GM21367 (cell line): ENCODE data around the gene DCST1.

ENCODE experiments used
- ATAC-seq: cut with Tn5 transposase; IDR thresholded peaks from one replicate; pipeline ENCODE4 v1.9.1; 2021; ENCODE audit not compliant: unreplicated experiment

The DCST1 gene

DNA sequence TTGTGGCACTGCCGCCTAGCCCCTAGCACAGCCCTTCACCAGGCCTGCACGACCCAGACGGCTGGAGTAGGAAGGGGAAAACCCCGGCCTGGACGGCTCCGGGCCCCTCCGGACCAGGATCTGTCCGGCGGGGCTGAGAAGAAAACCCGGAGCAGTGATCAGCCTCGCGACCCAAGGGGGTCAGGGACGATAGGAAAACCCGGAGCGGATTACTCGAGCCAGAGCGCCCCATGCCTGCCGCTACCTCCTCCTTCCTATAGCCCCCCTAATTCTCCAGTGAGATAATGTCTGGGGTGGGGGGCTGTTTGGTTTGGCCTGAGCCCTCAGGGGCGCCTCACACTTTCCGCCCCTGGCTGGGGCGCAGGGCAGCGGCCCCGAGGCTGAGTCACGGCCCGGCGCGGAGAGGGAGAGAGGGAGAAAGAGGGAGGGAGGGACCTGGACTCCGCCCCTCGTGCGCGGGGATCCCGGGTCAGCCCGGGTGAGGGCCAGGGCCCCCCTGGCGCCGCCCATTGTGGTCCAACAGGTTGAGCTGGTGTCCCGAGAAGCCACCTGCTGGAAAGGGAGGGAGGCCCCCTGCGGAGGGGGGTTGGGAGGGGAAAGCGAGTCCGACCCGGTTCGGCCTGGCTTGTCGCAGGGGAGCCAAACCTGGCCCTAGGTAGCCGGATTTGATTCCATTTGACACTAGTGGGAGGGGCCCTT lies 32.7 kb upstream of the DCST1 start:
- ATAC-seq: peak; percentile 24

DNA sequence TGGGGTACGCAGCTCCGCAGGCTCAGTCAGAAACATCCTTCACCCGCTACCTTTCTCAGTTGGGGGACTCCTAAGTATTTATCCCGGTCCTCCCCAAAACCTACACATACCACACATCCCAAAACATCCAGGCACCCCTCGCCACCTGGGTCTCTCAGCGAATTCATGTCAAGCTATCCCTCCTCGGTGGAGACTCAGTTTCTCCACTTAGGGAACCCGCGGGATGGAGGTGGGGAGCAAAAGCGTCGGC lies 32.3 kb upstream of the DCST1 start:
- ATAC-seq: no peak

DNA sequence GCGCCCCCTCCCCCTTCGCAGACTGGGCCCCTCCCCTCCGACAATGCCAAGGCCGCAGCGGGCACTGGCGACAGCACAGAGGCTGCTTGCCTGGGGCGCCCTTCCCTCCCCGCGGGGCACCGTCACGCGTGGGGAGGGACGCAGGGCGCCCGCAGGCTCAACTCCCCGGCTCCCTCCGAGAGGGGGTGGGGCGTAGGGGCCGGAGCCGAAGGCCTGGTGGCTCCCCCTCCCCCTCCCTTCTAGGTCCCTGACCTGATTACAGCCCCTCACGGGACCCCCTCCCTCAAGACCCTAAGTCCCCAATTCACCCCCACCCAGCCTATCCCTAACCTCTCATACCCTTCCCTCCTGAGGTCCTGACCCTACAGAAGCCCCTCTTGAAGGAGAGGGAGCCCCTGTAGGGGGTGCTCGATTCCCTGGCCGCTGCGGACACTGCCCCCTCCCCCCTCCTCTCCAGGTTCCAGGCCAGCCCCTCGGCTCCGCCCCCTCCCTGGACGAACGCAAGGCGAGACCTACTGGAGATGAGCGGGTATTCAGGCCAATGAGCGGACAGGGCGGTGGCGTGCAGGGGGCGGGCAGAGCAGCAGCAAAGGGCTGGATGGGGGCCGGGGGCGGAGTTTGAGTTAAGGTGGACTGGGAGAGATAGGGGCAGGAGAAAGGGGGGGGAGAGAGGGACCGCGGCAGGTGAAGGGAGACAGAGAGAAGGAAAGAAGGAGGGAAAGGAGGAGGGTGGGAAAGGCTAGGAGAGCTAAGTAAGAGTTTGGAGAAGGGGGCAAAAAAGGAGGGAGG lies 31.8 kb upstream of the DCST1 start:
- ATAC-seq: peak; percentile 33

DNA sequence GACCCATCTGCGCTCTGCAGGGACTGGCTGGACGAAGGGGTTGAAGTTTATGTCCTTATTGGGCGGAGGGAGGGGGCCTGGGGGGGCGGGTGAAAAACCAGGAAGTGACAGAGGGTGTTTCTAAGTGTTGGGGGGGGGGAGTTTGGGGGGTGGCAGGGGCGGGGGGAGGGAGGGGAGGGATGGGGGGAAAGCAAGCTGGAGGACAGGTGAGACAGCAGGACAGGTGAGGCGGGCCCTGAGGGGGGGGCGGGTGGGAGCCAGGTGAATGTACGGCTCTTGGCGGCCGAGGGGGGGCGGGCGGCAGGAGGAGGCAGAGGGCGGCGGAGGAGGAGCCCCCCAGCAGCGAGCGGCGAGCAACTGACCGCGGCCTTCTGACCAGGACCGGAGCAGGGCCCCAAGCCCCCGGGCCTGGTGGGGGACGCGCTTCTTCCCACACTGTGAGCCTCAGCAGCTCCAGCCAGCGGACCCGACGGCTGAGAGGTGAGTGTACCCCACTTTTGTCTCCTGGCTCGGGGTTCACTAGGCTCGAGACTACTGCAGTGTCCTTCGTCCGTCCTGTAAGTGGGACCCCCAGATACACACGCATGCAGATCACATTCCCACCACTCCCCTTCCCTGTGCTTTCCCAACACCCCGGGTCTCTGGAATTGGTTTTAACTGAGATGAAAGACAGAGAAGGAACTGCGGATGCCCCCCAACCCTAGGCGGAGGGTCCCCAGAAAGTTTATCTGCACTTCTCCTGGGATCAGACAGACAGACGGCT lies 31.0 kb upstream of the DCST1 start, which contains the start of gene ZBTB7B:
ZBTB7B (plus strand) TSS at position 339 of the 763 bp plus-strand sequence. CDS start 11,859 bp downstream, outside the sequence.
- ATAC-seq: no peak

DNA sequence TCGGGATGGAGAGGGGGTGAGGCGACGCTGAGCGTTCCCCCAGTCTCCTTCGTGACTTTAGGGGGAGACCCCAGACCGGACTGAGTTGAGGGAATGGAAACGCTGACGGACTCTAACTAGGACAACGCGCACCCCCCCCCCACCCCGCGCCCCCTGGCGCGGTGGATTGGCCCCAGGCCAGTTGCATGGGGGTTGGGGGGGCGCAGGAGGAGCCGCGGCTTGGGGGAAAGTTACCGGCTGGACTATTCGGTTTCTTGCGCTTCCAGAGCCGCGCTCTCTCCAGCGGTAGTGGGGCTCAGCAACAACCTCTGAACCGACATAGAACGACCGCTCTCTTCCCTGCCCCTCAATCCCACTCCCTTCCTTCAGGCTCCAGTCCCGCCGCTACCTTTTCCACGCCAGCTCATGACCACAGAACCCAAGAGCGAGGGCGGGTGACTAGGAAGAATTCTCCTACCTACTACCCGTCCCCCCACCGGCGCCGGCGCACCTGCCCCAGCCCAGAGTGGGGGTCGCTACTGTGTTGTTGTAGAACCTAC lies 30.3 kb upstream of the DCST1 start:
- no peak for ATAC-seq

DNA sequence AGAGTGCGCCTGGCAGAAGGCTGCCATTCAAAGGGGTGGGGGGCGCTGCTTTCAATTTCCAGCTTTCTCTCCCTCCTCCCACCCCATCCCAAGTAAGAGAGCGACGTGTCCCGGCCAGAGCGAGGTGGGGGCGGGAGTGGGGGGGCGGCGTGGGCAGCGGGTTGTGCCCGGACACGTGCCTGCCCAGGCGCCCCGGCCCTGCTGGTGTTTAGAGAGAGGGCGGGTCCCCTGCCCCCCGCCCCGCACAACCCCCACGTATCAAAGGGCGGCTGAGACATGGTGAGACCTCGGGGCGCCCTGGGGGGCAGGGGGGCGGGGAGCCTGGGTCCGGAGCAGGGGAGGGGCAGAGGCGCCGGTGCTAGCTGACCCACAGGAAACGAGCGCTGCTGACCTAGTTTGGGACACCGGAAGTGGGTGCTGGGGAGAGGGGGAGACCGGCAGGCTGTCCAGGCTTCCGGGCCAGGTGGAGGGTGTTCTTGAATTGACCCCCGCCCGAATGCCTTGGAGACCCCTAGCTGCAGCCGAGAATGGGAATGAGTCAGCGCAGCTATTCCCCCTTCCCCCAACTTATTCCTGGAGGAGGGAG lies 29.8 kb upstream of the DCST1 start:
- no peak for ATAC-seq

GRCh38 chr1:155004352-155005075 lies 29.1 kb upstream of the DCST1 start:
- ATAC-seq: no peak

GRCh38 chr1:155005076-155006011 lies 28.3 kb upstream of the DCST1 start:
- no peak for ATAC-seq

- no peak for ATAC-seq
Observed at GRCh38 chr1:155006601-155007101, 27.0 kb upstream of the DCST1 start.

DNA sequence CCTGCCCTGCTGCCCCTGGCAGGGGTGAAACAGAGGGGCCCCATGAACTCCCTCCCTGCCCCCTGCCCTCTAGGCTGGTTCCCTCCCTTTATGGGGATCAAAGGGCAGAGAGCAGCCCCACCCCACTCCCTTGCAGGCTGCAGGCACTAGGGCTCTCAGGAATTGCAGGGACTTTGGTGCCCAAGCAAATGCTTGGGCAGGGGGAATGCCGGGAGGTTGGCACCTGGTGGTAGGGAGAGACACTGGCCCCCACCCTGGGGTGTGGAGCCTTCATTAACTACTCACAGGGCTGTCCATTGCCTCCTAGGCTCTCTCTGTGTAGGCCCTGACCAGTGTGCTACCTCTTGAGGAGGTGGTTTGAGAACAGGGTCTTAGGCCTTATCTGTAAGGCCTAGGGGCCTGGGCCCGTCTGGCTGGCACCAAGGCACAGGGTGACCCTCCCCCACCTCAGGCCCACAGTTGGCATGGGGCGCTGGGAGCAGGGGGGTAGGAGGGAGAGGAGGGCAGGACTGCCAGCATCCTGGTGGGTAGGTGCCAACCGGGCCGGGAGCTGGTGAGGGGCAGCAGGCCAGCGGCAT lies 26.3 kb upstream of the DCST1 start:
- no peak for ATAC-seq

GRCh38 chr1:155008015-155008941 lies 25.3 kb upstream of the DCST1 start:
- ATAC-seq: no peak

DNA sequence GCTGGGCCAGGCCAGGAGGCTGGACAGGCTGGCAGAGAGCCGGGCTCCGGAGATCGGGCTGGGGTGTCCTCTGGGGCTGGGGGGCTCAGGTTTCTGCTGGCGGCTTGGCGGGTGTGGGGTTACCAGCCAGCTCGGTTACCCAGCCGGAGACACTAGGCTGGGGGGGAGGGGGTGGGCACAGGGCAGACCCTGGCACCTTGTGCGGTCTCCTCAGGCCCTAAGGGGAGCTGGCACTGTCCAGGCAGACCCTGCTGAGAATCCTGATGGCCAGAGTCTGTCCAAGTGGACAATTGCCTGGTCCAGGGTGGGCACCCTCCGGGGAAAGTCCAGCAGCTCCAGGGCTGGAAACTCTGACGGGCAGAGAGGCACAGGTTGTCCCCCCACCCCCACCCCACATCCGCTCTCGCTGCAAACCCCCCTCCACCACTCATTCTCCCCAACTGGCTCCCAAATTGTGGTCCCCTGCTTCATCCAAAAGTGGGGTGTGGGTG lies 24.4 kb upstream of the DCST1 start:
- no peak for ATAC-seq

GRCh38 chr1:155009742-155010141 lies 23.9 kb upstream of the DCST1 start:
- ATAC-seq: no peak

DNA sequence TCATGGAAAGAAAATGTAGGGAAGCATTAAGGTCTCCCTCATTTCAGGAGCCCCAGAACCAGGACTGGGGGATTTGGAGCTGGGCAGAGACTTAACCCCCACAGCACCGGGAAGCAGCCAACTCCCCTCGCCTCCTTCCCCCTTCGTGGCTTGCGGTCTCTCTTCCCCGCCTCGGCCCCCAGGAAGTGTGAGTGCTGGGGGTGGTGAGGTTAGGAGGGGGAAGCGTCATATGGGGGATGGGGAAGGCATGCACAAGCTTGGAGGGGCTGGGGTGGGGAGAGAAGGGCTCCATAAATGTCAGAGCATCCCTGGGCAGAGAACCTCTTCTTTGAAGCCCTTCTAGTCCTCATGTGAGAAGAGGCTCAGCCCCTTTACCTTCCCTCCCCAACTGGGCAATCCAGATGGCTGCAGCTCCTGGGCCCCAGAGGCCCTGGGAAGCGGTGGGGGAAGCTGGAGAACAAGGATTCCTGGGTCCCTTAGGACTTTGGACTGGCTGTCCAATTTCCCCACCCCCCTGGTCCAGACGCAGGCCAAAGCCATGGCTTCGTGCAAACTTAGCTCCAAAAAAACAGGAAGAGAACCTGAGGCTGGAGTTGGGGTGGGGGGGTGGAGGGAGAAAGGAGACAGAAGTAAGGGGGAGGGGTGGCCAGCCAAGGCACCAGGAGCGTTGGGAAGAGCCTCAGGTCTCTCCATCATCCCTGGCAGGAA lies 23.3 kb upstream of the DCST1 start:
- no peak for ATAC-seq

- no peak for ATAC-seq
Observed at GRCh38 chr1:155011004-155011416, 22.6 kb upstream of the DCST1 start.

DNA sequence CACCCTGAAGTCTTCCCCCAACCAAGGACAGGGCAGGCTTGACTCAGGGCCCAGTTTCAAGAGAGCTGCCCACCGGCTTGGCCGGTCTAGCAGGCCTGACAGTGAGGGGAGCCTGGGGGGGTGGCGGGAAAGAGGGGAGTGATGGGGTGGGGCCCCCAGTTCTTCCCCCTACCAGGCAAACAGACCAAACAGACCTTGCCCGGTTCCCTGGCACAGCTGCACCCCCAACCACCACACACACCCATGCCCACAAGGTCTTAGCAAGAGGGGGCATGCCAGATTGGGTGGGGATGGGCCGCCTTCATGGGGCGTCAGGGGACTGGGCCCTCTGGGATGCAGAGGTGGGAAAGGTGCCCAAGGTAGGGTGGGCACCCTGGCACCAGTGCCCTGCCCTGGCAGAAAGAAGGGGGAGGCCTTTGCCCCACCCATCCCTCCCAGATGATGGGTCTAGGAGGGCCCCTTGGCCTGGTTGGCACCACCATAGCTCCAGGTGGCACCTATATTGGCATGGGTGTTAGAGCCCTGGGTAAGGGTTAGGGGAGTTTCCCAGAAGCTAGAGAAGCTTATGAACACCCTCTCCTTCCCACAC lies 22.1 kb upstream of the DCST1 start:
- ATAC-seq: no peak
